ENCODE measurements around the gene COQ8A.

The COQ8A gene

DNA sequence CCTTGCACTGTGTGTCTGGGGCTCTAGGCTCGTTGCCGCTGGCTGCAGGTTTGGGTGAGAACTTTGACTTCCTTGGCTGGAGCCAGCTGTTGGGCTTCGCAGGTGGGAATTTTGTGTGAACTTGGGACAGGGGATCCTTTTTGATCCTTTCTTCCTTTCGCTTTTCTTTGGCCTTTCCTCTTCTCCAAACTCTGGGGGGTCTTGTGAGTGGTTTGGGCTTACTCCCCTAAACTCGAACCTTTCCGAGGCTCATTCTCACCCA is 643 bp downstream of the COQ8A start:
- no peaks in the 10 kb centered on the region for H3K36me3 ChIP-seq (ENCODE audit: control insufficient read depth, low read length)
- H3K4me2 ChIP-seq (ENCODE audit: low read length) = peak overlapping the region; percentile 91
- no peaks in the 10 kb centered on the region for H4K20me1 ChIP-seq (ENCODE audit: control insufficient read depth, insufficient read depth, low read depth, low read length)
- TF ChIP-seq EZH2phosphoT487 (IDR thresholded peaks at IDR 0.05; ENCODE audit: borderline replicate concordance, low read length) (no peak), CTCF (IDR thresholded peaks at IDR 0.05; ENCODE audit: low read depth, low read length, poor library complexity, severe bottlenecking) (no peak)
- H3K9me2 ChIP-seq (replicated peaks; ENCODE audit: control insufficient read depth, low read length) = no peaks in the 10 kb centered on the region
- H3K79me2 ChIP-seq (ENCODE audit: control insufficient read depth, low read length) = peaks cover 46% of the 10 kb centered on the region
- H3F3A ChIP-seq (ENCODE audit: control insufficient read depth, insufficient read depth) = no peaks in the 10 kb centered on the region
- peaks cover 38% of the 10 kb centered on the region for H3K4me1 ChIP-seq (ENCODE audit: control insufficient read depth, low read length)
- 0 out of 2 replicates have a peak, but pooled peaks cover under 1% of the 10 kb centered on the region for H3K9me3 ChIP-seq (ENCODE audit: control insufficient read depth, insufficient read depth, low read length)
- peak overlapping the region; percentile 82 for H3K4me3 ChIP-seq (ENCODE audit: low read length)
- H3K27ac ChIP-seq (ENCODE audit: low read depth, low read length) = no peak overlapping the region
- H3K27me3 ChIP-seq (ENCODE audit: control insufficient read depth, low read length) = no peaks in the 10 kb centered on the region

GRCh38 chr1:226942392-226942791 is 2.3 kb downstream of the COQ8A start:
- no peaks in the 10 kb centered on the region for H3K27me3 ChIP-seq (ENCODE audit: control insufficient read depth, low read length)
- TF ChIP-seq CTCF (IDR thresholded peaks at IDR 0.05; ENCODE audit: low read depth, low read length, poor library complexity, severe bottlenecking) = no peak
- no peaks in the 10 kb centered on the region for H3K9me2 ChIP-seq (replicated peaks; ENCODE audit: control insufficient read depth, low read length)
- no peaks in the 10 kb centered on the region for H3F3A ChIP-seq (ENCODE audit: control insufficient read depth, insufficient read depth)
- no peaks in the 10 kb centered on the region for H4K20me1 ChIP-seq (ENCODE audit: control insufficient read depth, insufficient read depth, low read depth, low read length)
- no peak overlapping the region for H3K4me2 ChIP-seq (ENCODE audit: low read length)
- no peaks in the 10 kb centered on the region for H3K36me3 ChIP-seq (ENCODE audit: control insufficient read depth, low read length)
- peaks cover 58% of the 10 kb centered on the region for H3K79me2 ChIP-seq (ENCODE audit: control insufficient read depth, low read length)
- peaks cover 38% of the 10 kb centered on the region for H3K4me1 ChIP-seq (ENCODE audit: control insufficient read depth, low read length)
- H3K9me3 ChIP-seq (ENCODE audit: control insufficient read depth, insufficient read depth, low read length) = no peaks in the 10 kb centered on the region
- no peak overlapping the region for H3K27ac ChIP-seq (ENCODE audit: low read depth, low read length)
- no peak overlapping the region for H3K4me3 ChIP-seq (ENCODE audit: low read length)

DNA sequence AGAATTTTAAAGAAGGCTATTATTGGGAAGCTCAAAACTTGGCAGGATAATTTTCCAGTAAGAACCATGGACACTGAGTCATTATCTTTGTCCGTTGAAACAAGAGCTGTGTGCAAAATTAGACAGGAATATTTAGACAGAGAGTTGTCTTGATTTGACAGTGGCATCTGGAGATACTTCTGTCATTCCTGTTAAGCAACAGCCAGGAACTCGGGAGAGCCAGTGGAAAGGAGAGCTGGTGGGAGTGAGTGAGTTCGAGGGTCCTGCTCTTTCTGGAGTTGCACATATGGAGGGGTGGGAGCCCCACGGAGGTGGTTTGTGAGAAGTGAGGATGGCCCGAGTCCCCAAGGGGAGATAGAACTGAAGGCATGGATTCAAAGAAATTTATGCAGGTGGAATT is 3.1 kb downstream of the COQ8A start:
- no peak overlapping the region for H3K4me3 ChIP-seq (ENCODE audit: low read length)
- no peaks in the 10 kb centered on the region for H3K9me2 ChIP-seq (replicated peaks; ENCODE audit: control insufficient read depth, low read length)
- TF ChIP-seq EZH2phosphoT487 (IDR thresholded peaks at IDR 0.05; ENCODE audit: borderline replicate concordance, low read length) (no peak), CTCF (IDR thresholded peaks at IDR 0.05; ENCODE audit: low read depth, low read length, poor library complexity, severe bottlenecking) (no peak)
- no peaks in the 10 kb centered on the region for H3F3A ChIP-seq (ENCODE audit: control insufficient read depth, insufficient read depth)
- H4K20me1 ChIP-seq (ENCODE audit: control insufficient read depth, insufficient read depth, low read depth, low read length) = no peaks in the 10 kb centered on the region
- no peaks in the 10 kb centered on the region for H3K36me3 ChIP-seq (ENCODE audit: control insufficient read depth, low read length)
- H3K27me3 ChIP-seq (ENCODE audit: control insufficient read depth, low read length) = no peaks in the 10 kb centered on the region
- peaks cover 58% of the 10 kb centered on the region for H3K79me2 ChIP-seq (ENCODE audit: control insufficient read depth, low read length)
- peaks cover 35% of the 10 kb centered on the region for H3K4me1 ChIP-seq (ENCODE audit: control insufficient read depth, low read length)
- no peak overlapping the region for H3K27ac ChIP-seq (ENCODE audit: low read depth, low read length)
- H3K9me3 ChIP-seq (ENCODE audit: control insufficient read depth, insufficient read depth, low read length) = no peaks in the 10 kb centered on the region
- H3K4me2 ChIP-seq (ENCODE audit: low read length) = no peak overlapping the region

DNA sequence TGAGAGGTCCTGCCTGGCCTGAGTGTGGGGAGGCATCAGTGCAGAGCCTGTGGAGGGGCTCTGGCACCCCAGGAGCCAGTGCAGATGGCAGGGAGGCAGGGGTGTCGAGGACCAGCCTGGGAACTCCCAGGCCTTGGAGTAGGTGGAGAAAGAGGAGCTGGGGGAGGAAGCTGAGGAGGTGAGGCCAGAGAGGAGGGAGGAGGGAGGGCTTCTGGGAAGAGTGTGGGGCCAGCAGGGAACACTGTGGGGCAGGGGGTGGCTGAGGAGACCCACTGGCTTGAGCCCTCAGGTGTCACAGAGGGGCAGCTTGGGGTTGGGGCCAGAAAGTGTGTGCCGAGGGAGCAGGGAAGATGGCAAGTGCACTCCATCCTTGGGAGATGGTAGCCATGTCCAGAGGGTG is 3.8 kb downstream of the COQ8A start:
- no peaks in the 10 kb centered on the region for H3F3A ChIP-seq (ENCODE audit: control insufficient read depth, insufficient read depth)
- H3K4me1 ChIP-seq (ENCODE audit: control insufficient read depth, low read length) = peaks cover 27% of the 10 kb centered on the region
- peaks cover 63% of the 10 kb centered on the region for H3K79me2 ChIP-seq (ENCODE audit: control insufficient read depth, low read length)
- H4K20me1 ChIP-seq (ENCODE audit: control insufficient read depth, insufficient read depth, low read depth, low read length) = no peaks in the 10 kb centered on the region
- H3K27me3 ChIP-seq (ENCODE audit: control insufficient read depth, low read length) = no peaks in the 10 kb centered on the region
- no peaks in the 10 kb centered on the region for H3K36me3 ChIP-seq (ENCODE audit: control insufficient read depth, low read length)
- no peak overlapping the region for H3K4me3 ChIP-seq (ENCODE audit: low read length)
- TF ChIP-seq CTCF (IDR thresholded peaks at IDR 0.05; ENCODE audit: low read depth, low read length, poor library complexity, severe bottlenecking) (no peak), EZH2phosphoT487 (IDR thresholded peaks at IDR 0.05; ENCODE audit: borderline replicate concordance, low read length) (no peak)
- H3K9me3 ChIP-seq (ENCODE audit: control insufficient read depth, insufficient read depth, low read length) = no peaks in the 10 kb centered on the region
- no peak overlapping the region for H3K4me2 ChIP-seq (ENCODE audit: low read length)
- no peak overlapping the region for H3K27ac ChIP-seq (ENCODE audit: low read depth, low read length)
- no peaks in the 10 kb centered on the region for H3K9me2 ChIP-seq (replicated peaks; ENCODE audit: control insufficient read depth, low read length)

Measured in DOHH2 (cell line).